ENCODE results near the gene AIFM1. TPM values are rescaled to one million over a fixed set of nuclear protein-coding genes. Genes with fewer than 3 reads are reported as not detected.

AIFM1 gene
- total and polyA plus RNA-seq, 10 donors = 13.4 to 27.1 (median 22.5) TPM

- peak overlapping the region in 7 of 8 donors; percentile 64 to 82 (median 72) for H3K27ac ChIP-seq
- TF ChIP-seq POLR2AphosphoS5 (IDR thresholded peaks at IDR 0.05) = no peak
- TF ChIP-seq POLR2A (IDR thresholded peaks at IDR 0.05) = no peak
- no peak for TF ChIP-seq CTCF (IDR thresholded peaks at IDR 0.05 in 8 of 11, conservative IDR thresholded peaks at IDR 0.05 in 3 of 11)
These were observed 6.6 kb upstream of the AIFM1 start for GRCh38 chrX:130172127-130172845.

GRCh38 chrX:130171446-130172126 is 5.9 kb upstream of the AIFM1 start, which contains the start of gene RAB33A:
Gene RAB33A, plus strand, starts transcription at chrX:130171962. Its CDS starts 101 bp downstream, at chrX:130172063.
- DNase-seq = peak; percentile 82
- Histone ChIP-seq H3K4me1 (peaks cover 3 to 60% (median 36%) of the 10 kb centered on the region in 6 donors), H3K27me3 (replicated peaks in 1 of 7) (peaks cover 0 to 5% (median 0%) of the 10 kb centered on the region in 7 donors), H3K4me3 (peak within 1 kb of the TSS; percentile 48 to 82 (median 56)), H3K9me3 (no peaks in the 10 kb centered on the region), H3K27ac (peak within 1 kb of the TSS in 7 of 8 donors; percentile 64 to 82 (median 72)), H3K36me3 (no peaks in the 10 kb centered on the region)
- TF ChIP-seq CTCF (IDR thresholded peaks at IDR 0.05 in 8 of 11, conservative IDR thresholded peaks at IDR 0.05 in 3 of 11) (no peak), POLR2AphosphoS5 (IDR thresholded peaks at IDR 0.05) (peak; percentile 30 to 74 (median 63)), POLR2A (IDR thresholded peaks at IDR 0.05) (no peak)
- 0 to 42% (median 1%) methylated on average over 20 to 59 of the region's 61 CpGs for WGBS, 5 donors
- intact Hi-C loops (cut with DNase I; ENCODE audit: low total_unique reads) = no loop called here

More at GRCh38 chrX:130172127-130172845, 6.6 kb upstream of the AIFM1 start:
- Histone ChIP-seq H3K9me3 (no peaks in the 10 kb centered on the region), H3K36me3 (no peaks in the 10 kb centered on the region), H3K27me3 (replicated peaks in 1 of 7) (peaks cover 0 to 5% (median 0%) of the 10 kb centered on the region in 7 donors), H3K4me3 (peak overlapping the region; percentile 48 to 82 (median 56)), H3K4me1 (peaks cover 3 to 60% (median 34%) of the 10 kb centered on the region in 6 donors)
- intact Hi-C loops (cut with DNase I; ENCODE audit: low total_unique reads) = no loop called here
- peak; percentile 77 for DNase-seq
- 10 to 49% (median 11%) methylated on average over 13 to 34 of the region's 34 CpGs for WGBS, 5 donors

DNA sequence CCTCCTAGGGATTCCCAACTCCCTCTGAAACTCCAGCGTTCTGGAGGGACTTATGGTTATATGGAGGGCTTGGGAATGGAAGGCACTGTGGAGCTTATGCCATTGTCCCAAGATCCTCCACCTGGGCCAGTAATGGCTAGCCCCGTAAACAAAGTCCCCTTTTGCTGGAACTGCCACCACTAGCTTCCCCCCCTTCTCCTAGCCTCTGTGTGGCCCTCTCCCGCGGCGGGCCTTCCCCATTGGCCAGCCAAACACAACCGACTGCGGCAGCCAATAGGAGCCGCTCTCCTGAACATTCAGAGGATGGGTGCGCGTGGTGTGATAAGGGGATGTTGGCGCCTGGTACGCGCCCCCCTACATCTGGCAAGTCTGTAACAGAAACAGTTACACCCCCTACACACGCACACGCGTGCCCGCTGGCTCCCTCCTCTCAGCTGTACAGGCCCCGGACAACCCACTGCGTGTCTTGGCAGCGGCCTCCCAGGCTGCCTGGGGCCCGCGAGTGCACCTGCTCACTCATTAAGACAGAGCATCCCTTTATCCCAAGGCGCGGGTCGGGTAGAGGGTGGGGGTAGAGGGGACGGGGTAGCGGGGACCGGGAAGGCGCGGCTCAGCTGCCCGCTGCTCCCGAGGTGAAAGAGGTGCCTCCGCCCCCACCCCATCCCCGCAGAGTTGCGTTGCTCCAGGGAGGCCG is 5.3 kb upstream of the AIFM1 start:
- Histone ChIP-seq H3K9me3 (no peaks in the 10 kb centered on the region), H3K27ac (peak overlapping the region in 6 of 8 donors; percentile 48 to 82 (median 74)), H3K27me3 (replicated peaks in 1 of 7) (peaks cover 0 to 5% (median 0%) of the 10 kb centered on the region in 7 donors), H3K4me3 (peak overlapping the region; percentile 48 to 82 (median 56)), H3K36me3 (no peaks in the 10 kb centered on the region), H3K4me1 (peaks cover 3 to 57% (median 31%) of the 10 kb centered on the region in 6 donors)
- TF ChIP-seq POLR2AphosphoS5 (IDR thresholded peaks at IDR 0.05) = peak in 2 of 3 donors; percentile 37 to 48
- TF ChIP-seq POLR2A (IDR thresholded peaks at IDR 0.05) = no peak
- no peak for TF ChIP-seq CTCF (IDR thresholded peaks at IDR 0.05 in 8 of 11, conservative IDR thresholded peaks at IDR 0.05 in 3 of 11)
- intact Hi-C loops (cut with DNase I; ENCODE audit: low total_unique reads) = no loop called here
- DNase-seq = peak; percentile 88
- WGBS, 5 donors = 0 to 42% (median 8%) methylated on average over 14 to 36 of the region's 36 CpGs
